MV-4-11 (cell line): ENCODE data around the gene SLC39A11.

Source experiments
- DNase-seq: peaks from one replicate; lab custom pipeline; 2025; lab: John Stamatoyannopoulos, UW

The SLC39A11 gene

DNA sequence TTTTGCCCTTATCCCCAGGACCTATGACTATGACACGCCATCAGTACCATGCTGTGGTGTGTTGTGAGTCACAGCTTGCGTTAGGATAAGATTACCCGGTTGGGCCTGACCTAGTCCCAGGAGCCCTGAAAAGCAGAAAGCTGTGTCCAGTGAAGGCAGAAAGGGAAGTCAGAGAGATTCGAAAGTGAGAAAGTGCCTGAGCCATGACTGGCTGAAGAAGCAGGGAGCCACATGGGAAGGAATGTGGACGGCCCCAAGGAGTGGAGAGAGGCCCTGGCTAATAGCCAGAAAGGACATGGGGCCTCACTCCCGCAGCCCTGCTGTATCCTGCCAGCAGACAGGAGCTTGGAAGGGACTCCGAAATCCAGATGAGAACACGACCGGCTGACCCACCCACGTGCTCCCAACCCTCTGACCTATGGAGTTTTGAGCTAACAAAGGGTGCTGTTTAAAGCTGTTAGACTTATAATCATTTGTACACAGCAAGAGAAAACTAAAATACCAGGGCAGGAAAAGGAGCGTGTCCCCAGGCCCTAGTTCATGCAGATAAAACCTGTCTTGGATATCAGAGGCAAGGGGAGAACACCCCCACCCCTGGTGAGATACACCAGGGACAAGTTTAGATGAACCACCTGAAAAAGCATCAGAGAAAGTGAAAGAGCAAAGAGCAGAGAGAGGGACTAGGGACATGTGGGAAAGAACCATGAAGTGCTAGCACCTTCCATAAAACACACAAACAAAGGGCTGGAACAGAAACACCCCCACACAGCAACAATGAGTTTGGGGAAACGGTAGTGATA lies 115.3 kb downstream of the SLC39A11 start:
- peak; percentile 94 for DNase-seq

DNA sequence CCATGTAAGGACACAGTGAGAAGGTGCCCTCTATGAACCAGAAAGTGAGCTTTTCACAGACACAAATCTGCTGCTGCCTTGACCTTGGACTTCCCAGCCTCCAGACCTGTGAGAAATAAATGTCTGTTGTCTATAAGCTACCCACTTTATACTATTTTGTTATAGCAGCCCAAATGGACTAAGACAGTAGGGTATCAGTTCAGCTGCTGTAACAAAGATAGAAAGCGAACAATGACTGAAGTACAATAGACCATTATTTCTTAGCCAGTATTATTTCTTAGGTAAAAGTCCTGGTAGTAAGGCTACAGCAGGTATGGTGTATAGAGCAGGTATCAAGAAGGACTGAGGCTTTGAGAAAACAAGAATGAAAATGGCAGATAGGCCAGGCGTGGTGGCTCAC lies 117.0 kb downstream of the SLC39A11 start:
- no peak for DNase-seq

DNA sequence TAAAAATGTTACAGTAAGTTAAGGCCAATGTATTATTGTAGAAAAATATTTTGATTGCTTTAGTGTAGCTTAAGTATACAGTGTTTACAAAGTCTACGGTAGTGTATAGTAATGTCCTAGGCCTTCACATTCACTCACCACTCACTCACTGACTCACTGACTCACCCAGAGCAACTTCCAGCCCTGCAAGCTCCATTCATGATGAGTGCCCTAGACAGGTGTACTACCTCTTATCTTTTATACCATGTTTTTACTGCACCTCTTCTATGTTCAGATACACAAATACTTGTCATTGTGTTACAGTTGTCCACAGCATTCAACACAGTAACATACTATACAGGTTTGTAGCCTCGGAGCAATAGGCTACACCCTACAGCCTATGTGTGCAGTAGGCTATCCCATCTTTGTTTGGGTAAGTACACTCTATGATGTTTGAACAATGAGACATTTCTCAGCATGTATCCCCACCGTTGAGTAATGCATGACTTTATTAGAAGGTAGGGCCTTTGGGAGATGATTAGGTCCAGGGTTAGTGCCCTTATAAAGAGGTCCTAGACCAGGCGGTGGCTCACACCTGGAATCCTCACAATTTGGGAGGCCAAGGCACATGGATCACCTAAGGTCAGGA lies 117.8 kb downstream of the SLC39A11 start:
- DNase-seq: no peak

DNA sequence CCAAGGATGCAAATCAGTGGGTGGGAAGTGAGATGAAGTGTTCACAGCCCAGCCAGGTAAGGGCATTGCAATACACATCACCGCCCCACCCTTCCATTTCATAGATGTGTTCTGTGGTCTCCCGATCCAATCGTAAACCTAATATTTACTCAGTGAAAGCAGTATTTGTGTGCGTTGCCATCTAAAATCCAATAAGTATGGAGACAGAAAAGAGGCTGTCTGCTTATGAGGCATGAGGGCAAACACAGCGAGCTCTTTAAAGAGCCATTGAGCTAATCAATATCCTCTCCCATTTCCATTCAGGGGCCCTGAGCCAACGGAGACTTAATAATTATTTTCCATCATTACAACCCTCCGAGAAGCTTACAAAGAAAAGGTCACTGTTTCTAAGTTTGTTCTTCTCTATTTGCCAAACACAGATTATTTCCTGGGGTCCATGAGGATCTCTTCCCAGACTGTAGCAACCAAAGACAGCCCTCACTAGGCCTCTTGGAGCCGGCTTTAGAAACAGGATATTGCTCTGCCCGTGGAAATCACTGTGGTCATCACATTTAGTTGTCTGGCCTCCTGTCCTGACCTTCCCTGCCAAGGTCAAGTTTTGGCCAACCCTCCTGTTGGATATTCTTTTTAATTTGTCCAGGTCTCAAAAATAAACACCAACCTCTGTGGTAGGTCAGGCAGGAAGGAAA lies 120.1 kb downstream of the SLC39A11 start:
- DNase-seq: no peak

DNA sequence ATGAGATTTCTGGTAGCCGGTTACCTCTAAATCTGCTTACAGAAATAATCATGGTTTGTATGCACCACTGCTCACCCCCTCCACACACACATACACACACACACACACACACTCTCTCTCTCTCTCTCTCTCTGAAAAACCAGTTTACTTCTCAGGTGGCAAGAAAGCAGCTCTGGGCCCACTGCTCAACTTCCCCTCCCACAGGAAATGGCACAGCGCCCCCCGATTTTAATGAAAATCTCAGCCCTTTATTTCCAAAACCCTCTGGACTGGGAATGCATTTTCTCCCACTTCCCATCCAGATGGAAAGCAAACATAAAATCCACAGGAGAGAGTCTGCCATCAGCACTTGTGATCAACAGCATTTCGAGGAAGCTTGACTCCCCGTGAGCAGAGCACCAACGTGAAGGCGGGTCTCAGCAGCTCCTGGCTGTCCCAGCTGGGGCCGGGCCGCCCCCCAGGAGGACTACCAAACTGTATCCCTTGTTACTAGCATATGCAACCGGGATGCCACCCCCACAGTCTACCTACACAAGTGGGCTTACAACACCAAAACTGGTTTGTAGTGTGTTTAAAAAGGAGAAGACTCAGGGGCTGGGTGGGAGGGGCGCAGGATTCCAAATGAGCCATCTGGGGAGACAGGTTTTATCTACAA lies 121.1 kb downstream of the SLC39A11 start:
- DNase-seq: no peak

DNA sequence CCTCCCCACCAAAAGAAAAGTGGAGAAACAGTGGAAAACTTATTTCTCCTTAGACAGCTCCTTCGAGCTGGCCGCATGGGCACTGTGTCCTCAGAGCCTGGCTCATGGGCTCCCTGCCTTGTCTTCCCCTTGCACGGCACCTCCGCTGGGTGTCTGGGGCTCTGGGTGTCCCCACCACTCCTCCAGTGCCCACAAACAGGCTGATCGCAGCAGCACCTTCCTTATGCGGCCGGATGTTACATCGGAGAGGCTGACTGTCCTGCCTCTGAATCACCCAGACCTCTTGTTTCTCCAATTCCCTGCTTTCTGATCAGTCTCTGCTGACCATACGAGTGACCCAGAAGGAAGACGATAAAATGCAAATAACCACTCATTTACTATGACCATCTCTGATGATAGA lies 121.7 kb downstream of the SLC39A11 start:
- DNase-seq: no peak

DNA sequence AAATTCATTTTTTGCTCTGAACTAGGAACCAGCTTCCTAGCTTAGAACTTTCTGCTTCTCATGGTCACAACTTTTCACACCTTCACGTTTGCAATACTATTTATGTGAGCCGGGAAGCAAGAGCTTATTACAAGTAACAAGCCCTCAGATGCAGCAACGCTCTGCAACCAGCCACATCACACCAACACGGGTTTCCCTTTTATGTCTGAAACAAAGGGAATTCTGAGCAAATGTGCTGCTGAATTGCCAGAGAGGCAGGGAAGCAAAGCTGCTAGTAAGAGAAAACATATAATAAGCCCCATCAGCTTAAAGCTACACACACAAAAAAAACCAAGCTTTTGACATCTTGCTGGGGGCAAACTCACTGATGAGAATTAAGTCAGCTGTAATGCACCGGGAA lies 122.2 kb downstream of the SLC39A11 start:
- no peak for DNase-seq

DNA sequence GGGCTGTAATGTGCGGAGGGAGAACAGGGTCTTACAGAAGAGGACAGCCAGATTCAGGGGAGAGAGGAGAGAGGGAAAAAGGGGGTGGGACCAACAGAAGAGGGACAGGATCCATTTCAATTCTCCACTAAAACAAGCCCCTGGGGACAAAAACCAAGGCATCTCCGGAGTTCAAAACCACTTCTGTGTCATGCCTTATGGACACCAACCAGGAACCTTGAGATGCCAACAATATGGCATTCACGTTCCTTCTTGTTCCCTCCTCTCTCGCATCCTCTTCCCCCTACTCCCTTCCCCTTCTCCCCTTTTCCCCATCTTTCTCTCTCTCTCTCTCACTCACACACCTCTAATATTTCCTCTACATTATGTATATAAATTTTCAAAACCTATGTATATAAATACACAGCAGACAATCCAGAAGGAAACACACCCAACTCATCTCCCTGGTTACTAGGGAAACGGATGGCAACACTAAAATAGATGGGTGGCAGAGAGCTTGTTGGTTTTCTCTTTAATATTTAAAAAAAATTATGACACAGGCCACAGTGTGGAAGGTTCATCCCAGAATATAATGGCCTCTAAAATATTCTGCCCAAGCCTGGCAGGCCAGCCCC lies 123.1 kb downstream of the SLC39A11 start:
- DNase-seq: no peak

DNA sequence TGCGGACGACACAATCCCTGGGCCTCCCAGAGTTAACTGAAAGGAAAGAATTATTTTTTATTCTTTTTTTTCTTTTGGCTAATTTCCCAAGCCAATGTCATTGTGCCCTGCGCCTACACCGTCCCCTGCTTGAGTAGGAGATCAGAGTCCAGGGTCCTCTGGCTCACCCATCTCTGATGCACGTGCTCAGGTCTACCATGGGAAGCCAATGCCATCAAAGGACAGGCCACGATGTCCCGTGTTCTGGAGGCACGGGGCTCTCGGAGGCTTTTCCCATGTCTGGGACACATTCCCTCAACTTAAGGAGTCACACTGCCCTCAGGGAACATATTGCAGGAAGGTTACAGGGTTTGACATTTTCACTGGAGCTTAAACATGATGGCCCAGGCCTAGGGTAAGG lies 123.7 kb downstream of the SLC39A11 start:
- no peak for DNase-seq

DNA sequence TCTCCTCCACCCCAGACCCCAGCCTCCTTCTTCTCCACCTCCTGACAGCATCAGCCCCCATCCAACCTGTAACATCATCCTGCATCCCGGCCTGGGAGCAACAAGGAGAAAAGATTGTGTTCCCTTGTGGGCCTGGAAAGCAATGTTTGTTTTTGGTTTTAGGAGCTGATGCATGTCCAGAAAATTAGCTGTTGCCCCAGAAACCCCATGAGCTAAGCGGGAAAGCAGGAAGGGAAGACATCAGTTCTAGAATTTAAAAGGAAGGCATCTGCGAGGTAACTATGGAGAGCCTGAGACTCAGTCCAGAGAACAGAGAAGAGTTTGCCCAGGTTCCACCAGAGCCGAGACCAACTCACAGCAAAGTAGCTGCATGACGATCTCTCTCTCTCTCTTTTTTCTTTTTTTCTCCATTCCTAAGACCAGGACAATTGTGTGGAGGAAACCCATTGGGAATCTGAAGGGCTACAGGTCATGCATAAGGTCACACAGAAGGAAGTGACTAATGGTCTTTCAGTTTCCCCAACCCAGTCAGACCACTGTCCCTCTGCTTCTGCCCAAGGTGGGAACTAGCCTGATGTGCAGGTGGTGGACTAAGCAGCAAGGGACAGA lies 124.4 kb downstream of the SLC39A11 start:
- no peak for DNase-seq

DNA sequence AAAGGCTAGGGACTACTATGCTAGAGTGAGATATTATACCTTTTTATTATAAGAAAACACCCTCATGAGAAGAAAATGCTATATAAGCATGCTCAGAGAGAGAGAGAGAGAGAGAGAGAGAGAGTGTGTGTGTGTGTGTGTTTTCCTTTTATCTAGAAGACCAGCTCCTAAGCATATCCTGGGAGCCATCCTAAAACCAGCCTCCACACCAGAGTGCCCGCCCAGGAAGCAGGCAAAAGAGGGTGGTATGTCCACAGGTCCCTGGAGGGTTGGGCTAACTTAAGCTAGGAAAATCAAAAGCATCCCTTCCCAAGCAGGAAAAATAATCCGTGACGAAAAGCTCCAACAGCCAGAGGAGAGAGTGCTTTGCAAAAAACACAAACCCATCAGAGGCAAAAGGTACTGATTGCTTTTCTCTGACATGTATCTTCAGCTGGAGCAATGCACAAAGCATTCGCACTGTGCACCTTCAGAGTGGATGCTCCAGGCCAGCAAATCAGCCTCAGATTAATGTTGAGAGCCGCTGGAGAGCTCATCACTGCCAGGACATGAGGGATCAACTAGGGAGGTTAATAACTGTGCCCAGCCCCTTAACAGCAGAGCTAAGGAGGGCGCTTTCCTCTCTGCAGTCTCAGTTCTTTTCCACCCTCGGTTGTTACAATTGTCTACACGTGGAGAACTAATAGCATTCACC lies 125.1 kb downstream of the SLC39A11 start:
- no peak for DNase-seq

DNA sequence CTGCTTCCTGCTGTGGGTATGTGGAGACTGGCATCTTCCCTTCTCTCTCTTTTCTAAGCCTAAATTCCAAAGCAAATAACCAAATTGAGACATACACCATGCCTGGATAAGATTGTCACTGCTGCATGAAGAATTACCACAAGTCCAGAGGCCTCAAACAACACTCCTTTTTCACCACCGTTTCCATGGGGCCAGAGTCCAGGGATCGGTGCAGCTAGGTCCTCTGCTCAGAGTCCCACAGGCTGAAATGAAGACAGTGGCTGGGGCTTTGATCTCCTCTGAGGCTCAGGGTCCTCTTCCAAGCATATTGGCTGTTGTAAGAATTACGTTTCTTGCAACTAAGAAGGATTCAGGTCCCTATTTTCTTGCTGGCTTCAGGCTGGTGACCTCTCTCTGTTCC lies 130.4 kb downstream of the SLC39A11 start:
- no peak for DNase-seq

DNA sequence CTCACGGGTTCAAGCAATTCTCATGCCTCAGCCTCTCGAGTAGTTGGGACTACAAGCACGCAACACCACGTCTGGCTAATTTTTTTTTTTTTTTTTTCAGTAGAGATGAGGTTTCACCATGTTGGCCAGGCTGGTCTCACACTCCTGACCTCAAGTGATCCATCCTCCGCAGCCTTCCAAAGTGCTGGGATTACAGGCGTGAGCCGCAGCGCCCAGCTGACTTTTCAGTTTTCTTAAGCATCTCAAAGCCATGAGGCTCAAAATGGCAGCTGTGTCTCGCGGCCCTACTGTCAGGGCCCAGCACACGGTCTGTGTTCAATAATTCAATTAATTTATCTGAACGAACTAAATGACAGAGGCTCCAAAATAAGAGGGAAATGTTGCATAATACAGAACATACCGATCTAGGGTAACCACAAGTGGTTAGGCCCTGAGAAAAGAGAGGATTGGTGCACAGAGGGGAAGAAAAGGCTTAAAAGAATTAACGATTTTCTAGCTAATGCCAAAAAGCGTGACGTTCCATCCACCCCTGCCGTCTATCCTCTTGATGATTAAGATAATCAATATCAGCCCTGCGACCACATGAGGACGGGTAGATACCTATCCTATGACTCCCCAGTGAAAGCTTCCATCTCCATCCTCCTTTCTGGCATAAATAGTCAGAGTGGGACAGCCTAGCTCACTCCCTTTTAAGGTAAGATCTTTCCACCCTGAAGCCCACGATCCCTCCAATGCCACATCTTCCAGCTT lies 136.9 kb downstream of the SLC39A11 start:
- peak; percentile 90 for DNase-seq

DNA sequence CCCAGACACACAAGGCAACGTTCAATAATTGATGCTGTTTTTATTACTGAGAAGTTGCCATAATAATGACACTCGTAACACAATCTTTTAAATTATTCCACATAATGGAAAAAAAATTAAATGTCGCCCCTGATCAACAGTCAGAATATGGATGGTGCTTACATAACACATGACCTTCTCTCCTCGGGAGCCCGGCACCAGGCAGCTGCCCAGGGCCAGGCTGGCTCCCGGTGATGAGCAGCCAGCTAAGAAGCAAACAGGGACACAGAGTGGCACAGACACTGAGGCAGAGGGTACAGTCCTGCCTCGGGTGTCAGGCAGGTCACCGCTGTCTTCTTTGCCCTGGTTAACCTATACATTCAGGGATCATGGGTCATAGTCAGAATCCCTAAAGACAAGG lies 137.9 kb downstream of the SLC39A11 start:
- no peak for DNase-seq

DNA sequence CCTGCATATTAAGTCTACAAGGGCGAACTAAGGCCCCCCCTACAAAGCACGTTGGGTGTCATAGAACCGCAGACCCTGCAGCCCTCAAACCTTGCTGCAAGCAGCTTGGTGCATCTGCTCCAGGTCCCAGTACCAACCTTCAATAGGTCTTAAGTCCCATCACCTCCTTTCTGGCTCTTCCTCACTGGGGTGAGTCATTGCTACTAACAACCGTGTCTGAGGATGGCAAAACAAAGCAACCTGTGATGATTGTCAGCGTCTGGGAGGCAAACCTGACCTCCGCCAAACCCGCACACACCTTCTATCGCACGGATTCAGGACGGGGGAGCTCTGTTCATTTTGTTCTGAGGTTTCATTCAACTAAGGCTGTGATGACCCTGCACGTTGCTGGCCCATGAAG lies 138.9 kb downstream of the SLC39A11 start:
- no peak for DNase-seq

DNA sequence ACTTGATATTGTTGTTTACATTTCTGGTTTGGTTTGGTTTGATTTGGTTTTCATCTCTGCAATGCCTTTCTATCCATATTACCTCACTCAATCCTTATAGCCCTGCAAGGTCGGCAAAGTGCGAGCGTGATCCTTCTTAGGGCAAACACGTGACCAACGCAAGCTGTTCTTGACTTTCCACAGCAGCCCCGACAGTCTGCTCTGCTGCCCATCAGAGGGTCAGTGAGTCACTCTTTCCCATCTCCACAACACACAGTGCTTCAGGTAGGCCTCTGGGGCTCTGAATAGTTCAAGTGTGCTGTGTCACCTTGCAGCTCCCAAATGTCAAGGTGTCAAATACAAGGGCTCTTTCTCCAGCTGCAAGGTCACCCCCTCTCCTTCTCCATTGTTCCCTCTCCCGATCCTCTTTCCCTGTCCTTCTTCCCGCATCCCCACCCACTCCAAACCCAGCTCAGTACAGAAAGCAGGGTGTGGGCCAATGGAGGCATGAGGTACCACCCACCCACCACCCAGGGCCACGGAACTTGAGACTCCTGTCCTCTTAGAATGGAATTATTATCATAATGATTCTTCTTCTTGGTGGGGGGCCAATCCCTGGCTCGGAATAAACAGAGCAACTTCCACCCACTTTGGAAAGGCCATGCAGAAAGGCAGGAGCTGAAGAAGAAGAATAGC lies 139.7 kb downstream of the SLC39A11 start:
- no peak for DNase-seq

DNA sequence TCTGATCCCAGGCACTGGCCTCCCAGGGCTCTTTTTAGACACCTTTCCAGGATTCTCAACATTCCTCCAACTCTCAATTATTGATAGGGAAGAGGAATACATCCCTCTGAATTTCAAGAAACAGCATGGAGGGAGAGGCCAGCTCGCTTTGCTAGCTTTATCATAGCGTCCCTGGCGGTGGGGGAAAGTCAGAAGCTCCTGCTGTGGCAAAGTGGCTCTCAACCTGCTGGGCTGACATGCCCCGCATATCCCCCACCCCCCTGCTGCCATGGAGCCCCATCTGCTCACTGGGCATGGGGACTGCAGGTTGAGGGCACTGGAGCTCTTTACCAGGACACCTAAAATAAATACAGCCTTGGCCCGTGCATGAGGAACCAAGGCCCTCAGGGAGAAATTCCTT lies 140.3 kb downstream of the SLC39A11 start:
- no peak for DNase-seq

DNA sequence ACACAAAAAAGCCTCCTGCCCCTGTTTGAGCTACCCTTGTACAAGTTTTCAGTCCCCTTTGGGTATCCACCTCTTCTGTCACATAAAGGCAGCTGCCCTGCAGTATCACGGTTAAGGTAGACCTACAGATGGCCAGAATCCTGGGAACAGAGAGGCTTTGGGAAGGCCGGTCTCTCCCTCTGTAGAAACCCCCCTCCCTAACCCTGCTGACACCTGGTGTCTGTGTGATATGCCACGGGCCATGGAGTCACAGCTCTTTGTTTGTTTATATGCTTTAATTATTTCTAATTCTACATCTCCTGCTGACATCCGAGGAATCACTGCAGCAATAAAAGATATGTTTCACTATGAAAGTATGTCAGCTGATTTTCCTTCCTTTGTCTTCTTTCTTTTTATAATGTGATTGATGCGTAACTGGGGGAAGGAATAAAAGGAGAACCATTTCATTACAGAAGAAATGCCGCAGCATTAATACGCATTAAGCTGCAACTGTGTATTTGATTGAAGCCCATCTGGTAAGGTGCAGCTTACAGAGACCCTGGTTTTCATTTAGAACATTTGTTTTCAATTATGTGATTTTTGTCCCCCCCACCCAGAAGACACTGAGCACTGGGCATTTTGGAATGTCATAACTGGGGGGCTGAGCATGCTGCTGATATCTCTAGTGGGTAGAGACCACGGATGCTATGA lies 142.1 kb downstream of the SLC39A11 start:
- DNase-seq: no peak

DNA sequence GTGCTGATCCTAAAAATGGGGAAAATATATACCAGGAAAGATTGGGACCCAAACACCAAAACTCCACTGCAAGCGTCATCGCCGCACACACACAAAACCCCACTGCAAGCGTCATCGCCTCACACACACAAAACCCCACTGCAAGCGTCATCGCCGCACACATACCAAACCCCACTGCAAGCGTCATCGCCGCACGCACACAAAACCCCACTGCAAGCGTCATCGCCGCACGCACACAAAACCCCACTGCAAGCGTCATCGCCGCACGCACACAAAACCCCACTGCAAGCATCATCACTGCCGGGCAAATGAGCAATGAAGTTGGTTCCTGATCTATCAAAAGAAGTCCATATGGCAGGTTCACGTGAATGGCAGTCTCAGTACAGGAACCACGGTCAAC lies 144.4 kb downstream of the SLC39A11 start:
- no peak for DNase-seq
